GM23338 (cell line): Measurements from ENCODE around the gene GRAMD2B. TPM values are rescaled to one million over a fixed set of nuclear protein-coding genes. Genes with fewer than 3 reads are reported as not detected.
A peak's percentile ranks its signal among the peaks of the same experiment; 100 is the strongest.

Experiments used
- ATAC-seq: fragments of 200-7000 bp; cut with Tn5 transposase; 3 replicates; pipeline ENCODE4 v1.9.1; 2020
- DNase-seq: peaks from one replicate; pipeline ENCODE4 v3.0.0-alpha.2; 2015; ENCODE audit warnings: low spot score
- H2AFZ ChIP-seq: fragments of 200-600 bp; sonication (generic); 2 replicates; pipeline ENCODE4 v1.8.0; 2016; ENCODE audit warnings: antibody characterized with exemption, mild to moderate bottlenecking, moderate library complexity
- H3F3A ChIP-seq: fragments of 200-600 bp; sonication (generic); replicated peaks from 2 replicates; pipeline ENCODE4 v1.8.0; 2017; ENCODE audit warnings: antibody characterized with exemption, mixed run types, low read depth
- H3K27ac ChIP-seq: fragments of 200-600 bp; sonication (generic); 2 replicates; pipeline ENCODE4 v1.6.1; 2016; ENCODE audit warnings: low read depth
- H3K27me3 ChIP-seq: fragments of 200-600 bp; sonication (generic); 2 replicates; pipeline ENCODE4 v1.8.0; 2016; ENCODE audit warnings: mild to moderate bottlenecking, mixed run types, moderate library complexity; ENCODE audit not compliant: insufficient read depth
- H3K36me3 ChIP-seq: fragments of 200-600 bp; sonication (generic); 2 replicates; pipeline ENCODE4 v1.8.0; 2016; ENCODE audit warnings: mild to moderate bottlenecking; ENCODE audit not compliant: insufficient read depth
- H3K4me1 ChIP-seq: fragments of 200-600 bp; sonication (generic); 2 replicates; pipeline ENCODE4 v1.8.0; 2016; ENCODE audit warnings: mild to moderate bottlenecking, moderate library complexity; ENCODE audit not compliant: insufficient read depth
- H3K4me2 ChIP-seq: fragments of 200-600 bp; sonication (generic); 2 replicates; pipeline ENCODE4 v1.7.1; 2017; ENCODE audit warnings: mixed run types
- H3K4me3 ChIP-seq: fragments of 200-600 bp; sonication (generic); 2 replicates; pipeline ENCODE4 v1.6.1; 2016; ENCODE audit warnings: mixed run types
- H3K79me2 ChIP-seq: fragments of 200-600 bp; sonication (generic); replicated peaks from 2 replicates; pipeline ENCODE4 v1.8.0; 2017; ENCODE audit warnings: mild to moderate bottlenecking; ENCODE audit not compliant: insufficient read depth
- H3K9me2 ChIP-seq: fragments of 200-600 bp; sonication (generic); 2 replicates; pipeline ENCODE4 v1.8.0; 2017; ENCODE audit not compliant: insufficient read depth
- H4K20me1 ChIP-seq: fragments of 200-600 bp; sonication (generic); replicated peaks from 2 replicates; pipeline ENCODE4 v1.8.0; 2017; ENCODE audit warnings: mild to moderate bottlenecking; ENCODE audit not compliant: insufficient read depth
- H3K27ac Mint-ChIP-seq: 2 replicates; pipeline ENCODE4 v1.8.0; 2020; ENCODE audit warnings: inconsistent platforms, mild to moderate bottlenecking, moderate library complexity, mixed read lengths
- H3K27me3 Mint-ChIP-seq: 3 replicates; pipeline ENCODE4 v1.8.0; 2022; ENCODE audit warnings: low read depth, mild to moderate bottlenecking, moderate library complexity, mixed read lengths, inconsistent platforms; ENCODE audit not compliant: insufficient read depth, poor library complexity
- H3K36me3 Mint-ChIP-seq: 3 replicates; pipeline ENCODE4 v1.8.0; 2021; ENCODE audit warnings: low read depth, mild to moderate bottlenecking, inconsistent platforms, moderate library complexity, mixed read lengths
- H3K4me1 Mint-ChIP-seq: 3 replicates; pipeline ENCODE4 v1.8.0; 2020; ENCODE audit warnings: mild to moderate bottlenecking, inconsistent platforms, mixed read lengths
- H3K4me3 Mint-ChIP-seq: 3 replicates; pipeline ENCODE4 v1.8.0; 2021; ENCODE audit warnings: moderate library complexity, mild to moderate bottlenecking, inconsistent platforms, mixed read lengths
- H3K9me3 Mint-ChIP-seq: 3 replicates; pipeline ENCODE4 v1.8.0; 2020; ENCODE audit warnings: moderate library complexity, mild to moderate bottlenecking, inconsistent platforms, mixed read lengths
- CREB1 ChIP-seq: fragments of 250-450 bp; sonication (Bioruptor Pico); IDR thresholded peaks from 2 replicates; pipeline ENCODE4 v1.5.0; 2020; ENCODE audit warnings: low read depth, mild to moderate bottlenecking, moderate library complexity
- EZH2 ChIP-seq: fragments of 200-600 bp; sonication (generic); IDR thresholded peaks from one replicate; pipeline ENCODE4 v1.8.0; 2017; ENCODE audit warnings: antibody characterized with exemption, mild to moderate bottlenecking, low read depth; ENCODE audit not compliant: unreplicated experiment
- EZH2phosphoT487 ChIP-seq: fragments of 200-600 bp; sonication (generic); IDR thresholded peaks from one replicate; pipeline ENCODE4 v1.8.1; 2018; ENCODE audit warnings: antibody characterized with exemption; ENCODE audit not compliant: unreplicated experiment
- JUNB ChIP-seq: IDR thresholded peaks from one replicate; pipeline ENCODE4 v1.6.1; 2016; ENCODE audit warnings: antibody characterized with exemption; ENCODE audit not compliant: unreplicated experiment
- NANOG ChIP-seq: IDR thresholded peaks from 2 replicates; pipeline ENCODE4 v1.6.1; 2016; ENCODE audit warnings: antibody characterized with exemption, borderline replicate concordance
- POLR2AphosphoS5 ChIP-seq: IDR thresholded peaks from 2 replicates; pipeline ENCODE4 v1.6.1; 2016; ENCODE audit warnings: antibody characterized with exemption, low read depth
- STAT1 ChIP-seq: IDR thresholded peaks from one replicate; pipeline ENCODE4 v1.6.1; 2016; ENCODE audit warnings: antibody characterized with exemption; ENCODE audit not compliant: unreplicated experiment
- ZNF114 ChIP-seq: fragments of 250-450 bp; sonication (Bioruptor Pico); IDR thresholded peaks from 2 replicates; pipeline ENCODE4 v1.5.0; 2020; ENCODE audit warnings: mild to moderate bottlenecking, moderate library complexity
- ZNF331 ChIP-seq: fragments of 250-450 bp; sonication (Bioruptor Pico); IDR thresholded peaks from 2 replicates; pipeline ENCODE4 v1.5.0; 2020; ENCODE audit warnings: low read depth, mild to moderate bottlenecking, moderate library complexity
- ZNF462 ChIP-seq: fragments of 250-450 bp; sonication (Bioruptor Pico); IDR thresholded peaks from 2 replicates; pipeline ENCODE4 v1.5.0; 2020; ENCODE audit warnings: mild to moderate bottlenecking, moderate library complexity
- polyA plus RNA-seq: library from polyadenylated mRNA; unstranded; fragments of >200 nt; fragmentation: Nextera tagmentation; extraction: Ambion mirVana; gene quantifications from 2 replicates; pipeline ENCODE4 v1.2.1, GENCODE V29; 2016
- total RNA-seq: library from RNA; depleted of rRNA; stranded (reverse); fragments of >200 nt; shearing (Covaris generic); gene quantifications from 2 replicates; pipeline ENCODE4 v1.2.3, GENCODE V29; 2014
- TF ChIP-seq, protein P1 (sequence below), 2 experiments: fragments of 200-600 bp in 1 of 2; sonication (generic) in 1 of 2; conservative IDR thresholded peaks; 2 replicates each; pipeline versions ENCODE4 v1.5.1 to v1.6.1; 2016 to 2017; ENCODE audit warnings: antibody characterized with exemption in 2 of 2, low read depth in 2 of 2, mild to moderate bottlenecking in 2 of 2, moderate library complexity in 1 of 2
- TF ChIP-seq, protein P2 (sequence below): IDR thresholded peaks from one replicate; pipeline ENCODE4 v1.6.1; 2018; ENCODE audit warnings: antibody characterized with exemption; ENCODE audit not compliant: unreplicated experiment
- TF ChIP-seq, protein P3 (sequence below): IDR thresholded peaks from 2 replicates; pipeline ENCODE4 v1.6.1; 2016; ENCODE audit warnings: antibody characterized with exemption

Gene GRAMD2B
- total and polyA plus RNA-seq, 2 experiments from 2014 or later = 9.7 to 16.9 TPM

DNA sequence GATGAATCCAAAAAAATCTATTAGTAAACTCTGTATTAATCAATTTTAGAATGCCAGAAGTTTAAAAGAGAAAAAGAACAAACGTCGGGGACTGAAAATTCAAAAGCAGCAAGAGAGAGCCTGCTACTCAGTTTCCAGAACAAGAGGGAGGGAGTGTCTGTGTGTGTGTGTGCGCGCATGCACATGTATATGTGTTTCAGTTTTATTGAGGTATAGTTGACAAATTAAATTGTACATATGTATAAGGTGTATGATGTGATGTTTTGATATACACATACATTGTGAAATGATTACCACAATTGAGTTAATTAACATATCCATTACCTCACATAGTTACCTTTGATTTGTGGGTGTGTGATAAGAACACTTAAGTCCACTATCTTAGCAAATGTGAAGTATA, 27.6 kb upstream of the GRAMD2B start:
- no peak for ATAC-seq

More for the DNA sequence above, 27.6 kb upstream of the GRAMD2B start:
- Histone ChIP-seq H3K4me2 (no peak overlapping the region), H3F3A (no peaks in the 10 kb centered on the region), H3K27me3 (no peaks in the 10 kb centered on the region), H3K4me3 (no peak overlapping the region), H3K79me2 (no peaks in the 10 kb centered on the region), H3K27ac (no peak overlapping the region), H4K20me1 (no peaks in the 10 kb centered on the region), H3K9me2 (no peaks in the 10 kb centered on the region), H3K4me1 (no peaks in the 10 kb centered on the region), H2AFZ (no peak overlapping the region), H3K36me3 (peaks cover 5% of the 10 kb centered on the region; the same call in 1 of the 2 replicates)
- peak overlapping the region; percentile 82 for H3K27ac Mint-ChIP-seq
- H3K4me3 Mint-ChIP-seq = no peak overlapping the region
- peaks cover 9% of the 10 kb centered on the region; the same call in 2 of the 3 replicates for H3K36me3 Mint-ChIP-seq
- H3K4me1 Mint-ChIP-seq = peaks cover 7% of the 10 kb centered on the region
- TF ChIP-seq ZNF462 (CRISPR knock-in tag) (no peak), JUNB (no peak), POLR2AphosphoS5 (no peak), NANOG (no peak), EZH2phosphoT487 (no peak), CREB1 (CRISPR knock-in tag) (no peak), STAT1 (no peak), ZNF331 (no peak), ZNF114 (CRISPR knock-in tag) (no peak), EZH2 (no peak)
- TF ChIP-seq, protein P1, sequence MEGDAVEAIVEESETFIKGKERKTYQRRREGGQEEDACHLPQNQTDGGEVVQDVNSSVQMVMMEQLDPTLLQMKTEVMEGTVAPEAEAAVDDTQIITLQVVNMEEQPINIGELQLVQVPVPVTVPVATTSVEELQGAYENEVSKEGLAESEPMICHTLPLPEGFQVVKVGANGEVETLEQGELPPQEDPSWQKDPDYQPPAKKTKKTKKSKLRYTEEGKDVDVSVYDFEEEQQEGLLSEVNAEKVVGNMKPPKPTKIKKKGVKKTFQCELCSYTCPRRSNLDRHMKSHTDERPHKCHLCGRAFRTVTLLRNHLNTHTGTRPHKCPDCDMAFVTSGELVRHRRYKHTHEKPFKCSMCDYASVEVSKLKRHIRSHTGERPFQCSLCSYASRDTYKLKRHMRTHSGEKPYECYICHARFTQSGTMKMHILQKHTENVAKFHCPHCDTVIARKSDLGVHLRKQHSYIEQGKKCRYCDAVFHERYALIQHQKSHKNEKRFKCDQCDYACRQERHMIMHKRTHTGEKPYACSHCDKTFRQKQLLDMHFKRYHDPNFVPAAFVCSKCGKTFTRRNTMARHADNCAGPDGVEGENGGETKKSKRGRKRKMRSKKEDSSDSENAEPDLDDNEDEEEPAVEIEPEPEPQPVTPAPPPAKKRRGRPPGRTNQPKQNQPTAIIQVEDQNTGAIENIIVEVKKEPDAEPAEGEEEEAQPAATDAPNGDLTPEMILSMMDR (conservative IDR thresholded peaks at IDR 0.05; ENCODE audit: low read depth in 2 of 2) = no peak
- TF ChIP-seq, protein P2, sequence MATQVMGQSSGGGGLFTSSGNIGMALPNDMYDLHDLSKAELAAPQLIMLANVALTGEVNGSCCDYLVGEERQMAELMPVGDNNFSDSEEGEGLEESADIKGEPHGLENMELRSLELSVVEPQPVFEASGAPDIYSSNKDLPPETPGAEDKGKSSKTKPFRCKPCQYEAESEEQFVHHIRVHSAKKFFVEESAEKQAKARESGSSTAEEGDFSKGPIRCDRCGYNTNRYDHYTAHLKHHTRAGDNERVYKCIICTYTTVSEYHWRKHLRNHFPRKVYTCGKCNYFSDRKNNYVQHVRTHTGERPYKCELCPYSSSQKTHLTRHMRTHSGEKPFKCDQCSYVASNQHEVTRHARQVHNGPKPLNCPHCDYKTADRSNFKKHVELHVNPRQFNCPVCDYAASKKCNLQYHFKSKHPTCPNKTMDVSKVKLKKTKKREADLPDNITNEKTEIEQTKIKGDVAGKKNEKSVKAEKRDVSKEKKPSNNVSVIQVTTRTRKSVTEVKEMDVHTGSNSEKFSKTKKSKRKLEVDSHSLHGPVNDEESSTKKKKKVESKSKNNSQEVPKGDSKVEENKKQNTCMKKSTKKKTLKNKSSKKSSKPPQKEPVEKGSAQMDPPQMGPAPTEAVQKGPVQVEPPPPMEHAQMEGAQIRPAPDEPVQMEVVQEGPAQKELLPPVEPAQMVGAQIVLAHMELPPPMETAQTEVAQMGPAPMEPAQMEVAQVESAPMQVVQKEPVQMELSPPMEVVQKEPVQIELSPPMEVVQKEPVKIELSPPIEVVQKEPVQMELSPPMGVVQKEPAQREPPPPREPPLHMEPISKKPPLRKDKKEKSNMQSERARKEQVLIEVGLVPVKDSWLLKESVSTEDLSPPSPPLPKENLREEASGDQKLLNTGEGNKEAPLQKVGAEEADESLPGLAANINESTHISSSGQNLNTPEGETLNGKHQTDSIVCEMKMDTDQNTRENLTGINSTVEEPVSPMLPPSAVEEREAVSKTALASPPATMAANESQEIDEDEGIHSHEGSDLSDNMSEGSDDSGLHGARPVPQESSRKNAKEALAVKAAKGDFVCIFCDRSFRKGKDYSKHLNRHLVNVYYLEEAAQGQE = no peak
- TF ChIP-seq, protein P3, sequence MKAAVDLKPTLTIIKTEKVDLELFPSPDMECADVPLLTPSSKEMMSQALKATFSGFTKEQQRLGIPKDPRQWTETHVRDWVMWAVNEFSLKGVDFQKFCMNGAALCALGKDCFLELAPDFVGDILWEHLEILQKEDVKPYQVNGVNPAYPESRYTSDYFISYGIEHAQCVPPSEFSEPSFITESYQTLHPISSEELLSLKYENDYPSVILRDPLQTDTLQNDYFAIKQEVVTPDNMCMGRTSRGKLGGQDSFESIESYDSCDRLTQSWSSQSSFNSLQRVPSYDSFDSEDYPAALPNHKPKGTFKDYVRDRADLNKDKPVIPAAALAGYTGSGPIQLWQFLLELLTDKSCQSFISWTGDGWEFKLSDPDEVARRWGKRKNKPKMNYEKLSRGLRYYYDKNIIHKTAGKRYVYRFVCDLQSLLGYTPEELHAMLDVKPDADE = no peak
- peaks cover 19% of the 10 kb centered on the region; the same call in 2 of the 3 replicates for H3K9me3 Mint-ChIP-seq
- no peaks in the 10 kb centered on the region for H3K27me3 Mint-ChIP-seq
- no peak for DNase-seq
